OCI-LY3 (cell line): ENCODE data around the gene TYW1B.
"Not testable (repeated sequence)": the region's sequence is repeated elsewhere in the genome, so short reads cannot be mapped to it uniquely, and the experiment has no call there.

Source experiments
- H2AFZ ChIP-seq: fragments of 200-600, 300-600 bp; shearing (Covaris generic); 2 replicates; pipeline ENCODE4 v1.6.0; 2014; ENCODE audit warnings: antibody characterized with exemption, low read depth, low read length
- H3K27ac ChIP-seq: fragments of 200-600, 300-600 bp; sonication (generic); 2 replicates; pipeline ENCODE4 v1.5.1; 2014; ENCODE audit warnings: mild to moderate bottlenecking, low read length, moderate library complexity, mixed read lengths
- H3K27me3 ChIP-seq: fragments of 200-600, 300-600 bp; sonication (generic); 2 replicates; pipeline ENCODE4 v1.6.1; 2014; ENCODE audit warnings: low read depth, low read length, mixed read lengths
- H3K36me3 ChIP-seq: fragments of 200-600, 300-600 bp; sonication (generic); replicated peaks from 2 replicates; pipeline ENCODE3; 2014; ENCODE audit warnings: low read depth, low read length, mixed read lengths
- H3K4me1 ChIP-seq: fragments of 300-600, 200-600 bp; sonication (generic); 2 replicates; pipeline ENCODE4 v1.6.1; 2014; ENCODE audit warnings: low read length, mixed read lengths
- H3K4me2 ChIP-seq: fragments of 200-600, 300-600 bp; sonication (generic); 2 replicates; pipeline ENCODE4 v1.6.1; 2014; ENCODE audit warnings: low read length, mixed read lengths
- H3K4me3 ChIP-seq: fragments of 300-600, 200-600 bp; sonication (generic); 2 replicates; pipeline ENCODE4 v1.5.1; 2014; ENCODE audit warnings: antibody characterized with exemption, mild to moderate bottlenecking, low read length, moderate library complexity
- H3K79me2 ChIP-seq: fragments of 300-600, 200-600 bp; shearing (Covaris generic); 2 replicates; pipeline ENCODE4 v1.6.1; 2014; ENCODE audit warnings: mild to moderate bottlenecking, low read length, mixed read lengths
- H3K9ac ChIP-seq: fragments of 300-600, 200-600 bp; shearing (Covaris generic); 2 replicates; pipeline ENCODE4 v1.6.0; 2014; ENCODE audit warnings: mild to moderate bottlenecking, low read length, moderate library complexity
- H3K9me3 ChIP-seq: fragments of 200-600, 300-600 bp; shearing (Covaris generic); 2 replicates; pipeline ENCODE4 v1.6.1; 2014; ENCODE audit warnings: low read length, mixed read lengths; ENCODE audit not compliant: insufficient read depth
- H4K20me1 ChIP-seq: fragments of 200-600, 300-600 bp; sonication (generic); 2 replicates; pipeline ENCODE4 v1.6.1; 2016; ENCODE audit warnings: low read length, mixed read lengths; ENCODE audit not compliant: insufficient read depth

Gene TYW1B

GRCh38 chr7:72818663-72819361 lies 9.2 kb downstream of the TYW1B start:
- not testable (repeated sequence) for H3K9ac ChIP-seq, H3K4me2 ChIP-seq, H3K79me2 ChIP-seq, H2AFZ ChIP-seq, H3K27me3 ChIP-seq, H4K20me1 ChIP-seq, H3K4me1 ChIP-seq, H3K36me3 ChIP-seq, H3K27ac ChIP-seq, H3K4me3 ChIP-seq, H3K9me3 ChIP-seq

GRCh38 chr7:72817661-72818060 lies 10.3 kb downstream of the TYW1B start:
- H3K9me3 ChIP-seq, H3K27ac ChIP-seq, H2AFZ ChIP-seq, H3K27me3 ChIP-seq, H3K9ac ChIP-seq, H3K4me2 ChIP-seq, H3K79me2 ChIP-seq, H3K36me3 ChIP-seq, H3K4me1 ChIP-seq, H4K20me1 ChIP-seq, H3K4me3 ChIP-seq: not testable (repeated sequence)

GRCh38 chr7:72816370-72817157 lies 11.4 kb downstream of the TYW1B start:
- H3K9me3 ChIP-seq, H3K9ac ChIP-seq, H3K4me2 ChIP-seq, H4K20me1 ChIP-seq, H3K36me3 ChIP-seq, H3K79me2 ChIP-seq, H3K4me1 ChIP-seq, H3K27ac ChIP-seq, H3K4me3 ChIP-seq, H2AFZ ChIP-seq, H3K27me3 ChIP-seq: not testable (repeated sequence)

DNA sequence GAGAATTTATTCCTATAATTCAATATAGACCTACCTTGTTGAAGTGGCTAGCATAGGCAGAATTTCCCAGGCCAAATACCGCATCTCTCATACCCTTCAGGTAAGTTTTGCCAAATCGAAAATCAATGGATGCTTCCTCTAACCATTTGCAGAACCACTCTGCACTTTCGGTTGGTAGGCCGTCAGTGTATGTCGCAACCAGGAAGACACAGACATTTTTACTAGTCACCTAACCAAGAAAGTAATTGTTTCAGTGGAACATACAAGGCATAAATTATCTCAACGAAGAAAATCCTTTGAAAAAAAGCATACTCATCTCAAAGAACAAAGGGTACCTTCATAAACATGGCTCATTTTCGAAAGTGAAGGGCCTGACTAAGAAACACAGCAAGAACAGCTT lies 17.6 kb downstream of the TYW1B start:
- H3K9ac ChIP-seq, H3K4me1 ChIP-seq, H2AFZ ChIP-seq, H4K20me1 ChIP-seq, H3K4me3 ChIP-seq, H3K27me3 ChIP-seq, H3K27ac ChIP-seq, H3K36me3 ChIP-seq, H3K79me2 ChIP-seq, H3K4me2 ChIP-seq, H3K9me3 ChIP-seq: not testable (repeated sequence)

DNA sequence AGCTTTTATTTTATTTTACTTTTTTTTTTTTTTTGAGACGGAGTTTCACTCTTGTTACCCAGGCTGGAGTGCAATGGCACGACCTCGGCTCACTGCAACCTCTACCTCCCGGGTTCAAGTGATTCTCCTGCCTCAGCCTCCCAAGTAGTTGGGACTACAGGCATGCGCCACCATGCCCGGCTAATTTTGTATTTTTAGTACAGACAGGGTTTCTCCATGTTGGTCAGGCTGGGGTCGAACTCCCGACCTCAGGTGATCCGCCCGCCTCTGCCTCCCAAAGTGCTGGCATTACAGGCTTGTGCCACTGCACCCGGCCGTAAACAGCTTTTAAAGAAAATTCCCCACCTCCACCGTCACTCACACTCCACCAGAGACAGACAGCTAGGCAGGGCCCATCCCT lies 19.5 kb downstream of the TYW1B start:
- H3K27me3 ChIP-seq, H3K9ac ChIP-seq, H3K4me1 ChIP-seq, H3K4me3 ChIP-seq, H3K27ac ChIP-seq, H2AFZ ChIP-seq, H4K20me1 ChIP-seq, H3K9me3 ChIP-seq, H3K4me2 ChIP-seq, H3K36me3 ChIP-seq, H3K79me2 ChIP-seq: not testable (repeated sequence)

DNA sequence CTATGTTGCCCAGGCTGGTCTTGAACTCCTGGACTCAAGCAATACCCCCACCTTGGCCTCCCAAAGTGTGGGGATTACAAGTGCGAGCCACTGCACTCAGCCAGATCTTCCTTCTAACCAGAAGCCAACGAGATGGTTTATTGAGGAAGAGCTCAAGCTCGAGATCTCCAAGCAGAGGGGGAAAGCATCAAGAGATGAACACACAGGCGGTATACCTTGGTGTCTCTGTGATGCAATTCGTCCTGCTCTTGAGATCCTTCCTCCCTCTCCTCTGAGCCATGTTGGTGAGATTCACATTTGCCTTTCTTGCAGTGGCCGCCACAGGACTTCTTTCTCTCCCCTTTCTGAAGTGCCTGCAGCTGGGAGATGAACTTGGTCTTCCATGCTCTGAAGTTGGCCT lies 21.1 kb downstream of the TYW1B start:
- not testable (repeated sequence) for H3K27ac ChIP-seq, H4K20me1 ChIP-seq, H2AFZ ChIP-seq

More for the DNA sequence above, 21.1 kb downstream of the TYW1B start:
- not testable (repeated sequence) for H3K9me3 ChIP-seq, H3K9ac ChIP-seq, H3K4me2 ChIP-seq, H3K79me2 ChIP-seq, H3K4me3 ChIP-seq, H3K4me1 ChIP-seq, H3K36me3 ChIP-seq, H3K27me3 ChIP-seq
